GM21360 (cell line): ENCODE data around the gene MED14.
A peak's percentile ranks its signal among the peaks of the same experiment; 100 is the strongest.
"Not testable (repeated sequence)": the region's sequence is repeated elsewhere in the genome, so short reads cannot be mapped to it uniquely, and the experiment has no call there.

Experiments
- ATAC-seq: cut with Tn5 transposase; IDR thresholded peaks from one replicate; pipeline ENCODE4 v1.9.1; 2021; ENCODE audit warnings: mild to moderate bottlenecking, moderate library complexity; ENCODE audit not compliant: unreplicated experiment

Gene MED14

DNA sequence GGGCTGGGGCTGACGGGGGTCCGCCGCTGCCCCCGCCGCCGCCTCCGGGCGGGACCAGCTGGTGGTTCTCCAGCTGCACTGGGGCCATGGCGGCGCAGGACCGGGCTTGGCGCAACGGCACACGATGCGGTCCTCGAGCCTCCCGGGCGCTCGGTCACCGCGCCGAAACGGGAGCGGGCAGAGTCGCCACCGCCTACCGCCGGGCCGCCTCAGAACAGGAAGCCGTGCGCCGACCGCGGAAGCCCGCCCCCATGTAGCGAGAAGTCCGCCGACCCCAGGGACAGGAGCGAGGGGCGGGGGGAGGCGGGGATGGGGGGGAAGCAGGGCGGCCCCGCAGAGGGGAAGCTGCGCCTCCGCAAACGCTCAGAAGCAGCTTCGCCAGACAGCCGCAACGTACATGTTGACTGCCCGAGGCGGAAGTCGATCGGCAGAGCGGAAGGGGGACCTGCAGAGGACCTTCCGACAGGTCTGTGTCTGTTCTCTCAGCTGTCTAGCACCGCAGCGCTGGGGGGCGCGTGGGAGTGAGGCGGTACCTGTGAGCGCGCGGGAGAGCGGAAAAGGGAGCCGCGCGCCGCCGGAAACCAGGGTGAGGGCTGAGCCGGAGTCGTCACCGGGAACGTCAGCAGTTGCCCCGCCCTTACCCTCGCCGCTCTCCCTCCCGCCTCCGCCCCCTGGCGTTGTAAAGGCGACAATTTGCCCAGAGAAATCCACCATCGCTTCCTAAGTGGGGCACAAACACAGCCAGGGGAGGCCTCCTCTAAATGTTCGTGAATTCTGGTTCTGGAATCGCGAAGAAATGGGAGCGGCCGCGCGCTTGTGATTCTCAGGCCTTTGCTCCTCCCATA lies at the start of gene MED14:
Gene MED14, minus strand, starts transcription at position 218 of the 845 bp plus-strand sequence. Its CDS starts 130 bp downstream, at position 88.
- peak; percentile 90 for ATAC-seq

DNA sequence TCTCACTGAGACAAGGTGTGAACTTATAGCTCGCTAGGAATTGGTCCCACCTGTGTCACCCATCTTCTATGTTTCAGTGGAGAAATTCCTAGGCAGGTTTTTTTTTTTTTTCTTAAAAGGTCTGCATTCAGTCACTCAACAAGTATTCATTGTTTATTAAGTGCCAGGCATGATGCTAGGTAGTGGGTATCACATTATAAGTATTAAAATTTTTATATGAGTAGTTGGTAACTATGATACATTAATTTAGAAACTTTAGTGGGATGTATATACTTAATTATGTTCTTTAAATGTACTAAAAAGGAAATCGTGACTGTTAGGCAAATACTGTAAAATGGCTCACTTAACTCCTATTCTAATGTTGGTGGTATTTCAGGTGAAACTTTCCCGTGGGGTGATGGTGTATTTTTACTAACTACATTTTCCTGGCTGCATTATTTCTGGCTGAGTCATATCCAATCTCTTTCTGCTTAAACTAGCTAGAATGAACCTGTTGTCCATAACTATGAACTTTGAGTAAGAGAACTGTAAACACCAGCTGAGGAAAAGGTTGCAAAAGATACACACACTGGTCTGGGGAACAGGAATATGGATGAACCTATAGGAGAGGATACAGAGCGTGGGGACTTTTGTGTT lies 49.3 kb upstream of the MED14 start:
- no peak for ATAC-seq

DNA sequence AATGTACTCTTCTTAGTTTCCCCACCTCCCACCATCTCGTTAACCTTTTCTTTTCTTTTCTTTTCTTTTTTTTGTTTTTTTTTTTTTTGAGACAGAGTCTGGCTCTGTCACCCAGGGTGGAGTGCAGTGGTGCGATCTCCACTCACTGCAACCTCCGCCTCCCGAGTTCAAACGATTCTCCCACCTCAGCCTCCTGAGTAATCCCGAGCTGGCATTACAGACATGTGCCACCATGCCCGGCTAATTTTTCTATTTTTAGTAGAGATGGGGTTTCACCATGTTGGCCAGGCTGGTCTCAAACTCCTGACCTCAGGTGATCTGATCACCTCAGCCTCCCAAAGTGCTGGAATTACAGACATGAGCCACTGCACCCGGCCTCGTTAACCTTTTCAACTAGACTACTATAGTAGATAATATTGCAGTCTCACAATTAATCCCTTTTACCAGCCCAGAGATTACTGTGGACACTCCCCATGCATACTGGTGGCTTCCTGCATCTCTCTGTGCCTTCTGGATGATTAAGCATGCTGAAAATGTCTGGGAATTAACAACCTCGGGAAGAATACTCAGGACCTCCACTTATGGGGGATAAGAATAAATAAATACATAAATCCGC lies 47.4 kb upstream of the MED14 start:
- ATAC-seq, result not testable (repeated sequence)

DNA sequence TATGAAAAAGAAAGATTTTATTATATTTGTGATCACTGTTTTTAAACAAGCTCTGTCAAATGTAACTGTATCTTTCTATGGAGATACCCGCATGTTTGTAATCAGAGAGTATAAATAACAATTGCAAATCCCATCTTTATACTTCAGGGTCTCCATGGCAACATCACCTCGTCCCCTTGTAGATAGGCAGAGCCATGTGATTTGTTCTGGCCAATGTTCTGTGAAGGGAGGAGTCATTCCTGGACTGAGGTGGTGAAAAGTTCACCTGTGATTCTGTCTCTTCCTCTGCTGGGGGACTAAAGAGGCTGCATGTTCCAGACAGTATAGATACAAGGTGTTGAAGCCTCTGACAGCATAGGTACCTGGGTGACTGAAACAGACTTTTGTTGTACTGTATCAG lies 45.6 kb upstream of the MED14 start:
- no peak for ATAC-seq

DNA sequence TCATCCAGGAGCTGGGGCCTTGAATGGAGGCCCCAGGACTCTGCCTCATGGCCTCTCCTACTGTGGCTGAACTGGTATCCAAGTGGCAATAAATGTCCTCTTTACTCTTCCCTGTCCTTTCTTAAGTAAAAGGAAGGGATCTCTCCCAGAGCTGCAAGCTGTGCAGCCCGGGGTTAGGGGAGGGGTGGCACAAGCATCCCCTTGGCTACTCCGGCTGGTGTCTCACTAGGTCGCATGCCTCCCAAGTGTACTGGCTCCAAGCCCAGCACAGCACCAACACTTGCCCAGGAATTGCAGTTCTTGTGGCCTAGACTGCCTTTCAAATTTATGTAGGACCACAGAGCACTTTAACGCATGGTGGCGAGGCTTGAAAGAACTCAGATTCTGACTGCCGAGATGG lies 44.7 kb upstream of the MED14 start:
- no peak for ATAC-seq

GRCh38 chrX:40778861-40779575 lies 43.7 kb upstream of the MED14 start:
- no peak for ATAC-seq

GRCh38 chrX:40773809-40774208 lies 38.5 kb upstream of the MED14 start:
- ATAC-seq, result no peak

DNA sequence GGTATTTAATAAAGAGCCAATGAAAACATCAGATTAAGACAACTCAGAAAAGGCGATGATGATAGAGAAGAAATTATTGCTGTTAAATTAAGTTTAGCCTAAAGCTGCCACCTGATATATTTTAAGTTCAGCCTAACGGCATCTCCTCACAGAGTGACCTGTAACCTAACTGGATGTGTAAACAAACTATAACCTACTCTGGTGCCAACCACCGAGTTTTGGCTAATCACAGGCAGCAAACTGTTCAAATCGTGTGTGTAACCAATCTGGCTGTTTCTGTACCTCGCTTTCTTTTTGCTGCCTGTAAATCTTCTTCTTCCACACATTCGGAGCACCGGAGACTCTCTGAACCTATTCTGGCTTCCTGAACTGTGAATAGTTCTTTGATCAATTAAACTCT lies 37.8 kb upstream of the MED14 start:
- ATAC-seq, result no peak

DNA sequence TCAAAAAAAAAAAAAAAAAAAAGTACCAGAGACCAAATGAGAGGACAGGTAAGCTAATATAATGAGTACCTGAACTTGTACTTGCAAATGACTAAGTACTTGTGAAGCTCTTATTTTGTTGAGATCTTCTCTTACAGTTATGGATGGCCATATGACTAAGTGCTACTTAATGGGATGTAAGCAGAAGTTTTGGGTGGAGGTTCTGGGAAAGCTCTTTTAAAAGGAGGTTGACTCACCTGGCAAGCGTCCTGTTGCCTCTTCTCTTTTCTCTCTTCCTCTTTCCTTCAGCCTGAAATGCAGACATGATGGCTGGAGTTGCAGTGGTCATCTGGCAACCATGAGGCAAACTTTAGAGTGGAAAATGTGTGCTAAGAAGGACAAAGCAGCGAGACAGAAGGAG lies 36.9 kb upstream of the MED14 start:
- ATAC-seq, result no peak

GRCh38 chrX:40761762-40762161 lies 26.4 kb upstream of the MED14 start:
- no peak for ATAC-seq

GRCh38 chrX:40759374-40759773 lies 24.0 kb upstream of the MED14 start:
- no peak for ATAC-seq

GRCh38 chrX:40757058-40757457 lies 21.7 kb upstream of the MED14 start:
- no peak for ATAC-seq

GRCh38 chrX:40755291-40756249 lies 20.2 kb upstream of the MED14 start:
- no peak for ATAC-seq

DNA sequence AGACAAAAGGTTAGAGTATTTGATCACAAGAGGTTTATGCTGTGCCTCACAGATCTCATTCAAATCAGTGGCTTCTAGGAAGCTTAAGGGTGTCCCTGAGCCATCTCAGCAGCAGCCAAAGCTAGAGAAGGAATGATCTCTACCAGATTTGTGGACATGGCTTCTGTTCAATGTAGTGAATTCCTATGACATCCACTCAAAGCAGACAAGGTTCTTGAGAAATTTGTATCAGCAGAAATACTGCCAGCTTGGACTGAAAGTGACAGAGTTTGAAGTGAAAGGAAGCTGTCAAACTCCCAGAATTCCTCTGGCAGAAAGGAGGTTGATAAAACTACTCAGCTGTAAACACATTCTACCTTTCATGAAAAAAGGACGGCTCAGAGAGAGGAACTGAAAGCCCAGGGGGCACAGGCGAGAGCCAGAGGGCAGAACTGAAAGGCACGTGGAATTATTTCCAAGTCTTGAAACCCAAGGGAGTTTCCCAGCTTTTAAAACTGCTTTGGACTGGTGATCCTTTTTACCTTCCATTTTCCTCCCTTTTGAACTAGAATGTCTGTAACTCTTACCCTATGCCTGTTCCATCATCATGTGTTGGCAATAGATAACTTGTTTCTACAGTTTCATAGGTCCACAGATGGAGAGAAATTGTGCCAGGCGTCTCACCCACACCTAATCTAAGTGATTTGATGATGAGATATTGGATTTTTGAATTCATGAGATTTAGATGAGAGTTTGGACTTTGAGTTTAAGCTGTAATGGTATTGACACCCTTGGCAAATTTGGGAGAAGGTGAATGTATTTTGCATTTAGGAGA lies 14.5 kb upstream of the MED14 start:
- peak; percentile 73 for ATAC-seq

- ATAC-seq, result no peak
Observed at GRCh38 chrX:40748977-40749376, 13.6 kb upstream of the MED14 start.

DNA sequence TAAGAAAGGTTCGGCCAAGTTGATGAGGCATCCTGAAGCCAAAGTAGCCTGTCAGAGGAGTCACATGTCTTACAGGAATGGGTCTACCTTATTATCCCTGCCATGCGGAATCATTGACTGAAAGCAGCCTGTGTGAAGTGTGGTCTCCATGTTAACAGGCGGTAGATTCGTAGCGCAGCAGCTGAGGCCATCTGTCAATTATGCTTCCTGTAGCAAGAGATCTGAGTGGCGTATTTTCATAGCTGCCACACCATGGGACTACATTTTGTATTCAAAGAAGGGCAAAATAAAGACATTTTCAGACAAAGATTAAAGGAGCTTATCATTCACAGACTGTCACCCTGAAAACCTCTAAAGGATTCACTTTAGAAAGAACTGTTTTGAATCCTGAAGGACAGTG lies 11.2 kb upstream of the MED14 start:
- no peak for ATAC-seq

DNA sequence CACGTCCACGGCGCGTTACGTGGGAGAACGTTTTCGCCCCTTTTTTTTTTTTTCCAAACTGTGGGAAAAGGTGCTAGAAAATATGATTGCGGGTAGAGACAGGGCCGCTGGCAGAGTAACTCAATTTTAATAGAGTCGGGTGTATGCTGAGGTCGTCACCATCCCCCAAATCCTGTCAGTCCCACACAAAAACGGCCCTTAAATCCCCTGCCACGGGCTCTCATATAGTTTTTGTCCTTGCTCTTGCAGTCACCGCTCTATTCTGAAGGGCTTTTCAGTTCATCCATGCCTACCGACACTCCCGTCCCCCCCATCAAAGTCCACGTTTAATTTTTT lies 796 bp upstream of the MED14 start:
- ATAC-seq, result no peak

- ATAC-seq, result peak; percentile 23
Observed at GRCh38 chrX:40734971-40735324, 394 bp downstream of the MED14 start.

- ATAC-seq, result no peak
Observed at GRCh38 chrX:40733706-40734105, 1.6 kb downstream of the MED14 start.

DNA sequence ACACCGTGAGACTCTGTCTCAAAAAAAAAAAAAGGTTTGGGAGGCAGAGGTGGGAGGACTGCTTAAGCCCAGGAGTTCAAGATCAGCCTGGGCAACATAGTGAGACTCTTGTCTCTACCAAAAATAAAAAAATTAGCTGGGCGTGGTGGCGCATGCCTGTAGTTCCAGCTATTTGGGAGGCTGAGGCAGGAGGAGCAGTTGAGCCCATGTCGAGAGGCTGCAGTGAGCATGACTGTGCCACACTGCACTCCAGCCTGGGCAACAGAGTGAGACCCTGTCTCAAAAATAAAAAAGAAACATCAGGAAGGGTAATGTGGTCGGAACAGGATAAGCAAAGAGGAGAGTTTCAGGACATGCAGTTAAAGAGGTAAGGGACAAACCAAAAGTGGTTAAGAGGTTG lies 2.8 kb downstream of the MED14 start:
- not testable (repeated sequence) for ATAC-seq
